Ascending aorta (tissue), 2 donors: Measurements from ENCODE around the gene PCBP3. TPM values are rescaled to one million over a fixed set of nuclear protein-coding genes. Genes with fewer than 3 reads are reported as not detected.
A peak's percentile ranks its signal among the peaks of the same experiment; 100 is the strongest.

Source experiments
- DNase-seq, 2 donors: peaks; one replicate each; pipeline ENCODE4 v3.0.0-alpha.2; 2019; ENCODE audit warnings: low spot score in 2 of 2
- H3K27ac ChIP-seq, 2 donors: fragments of 200-600 bp; sonication (generic); one replicate each; pipeline ENCODE4 v1.5.1; 2016 to 2017; ENCODE audit warnings: mild to moderate bottlenecking in 1 of 2
- H3K27me3 ChIP-seq: fragments of 200-600 bp; sonication (generic); one replicate; pipeline ENCODE4 v1.5.1; 2017
- H3K36me3 ChIP-seq, 2 donors: fragments of 200-600 bp; sonication (generic); one replicate each; pipeline ENCODE4 v1.5.1; 2016
- H3K4me1 ChIP-seq, 2 donors: fragments of 200-600 bp; sonication (generic); one replicate each; pipeline ENCODE4 v1.5.1; 2016 to 2017; ENCODE audit warnings: mild to moderate bottlenecking in 1 of 2
- H3K4me3 ChIP-seq, 2 donors: fragments of 200-600 bp; sonication (generic); one replicate each; pipeline ENCODE4 v1.5.1; 2016 to 2017; ENCODE audit warnings: mild to moderate bottlenecking in 1 of 2
- H3K9me3 ChIP-seq, 2 donors: fragments of 200-600 bp; sonication (generic); one replicate each; pipeline ENCODE4 v1.5.1; 2016
- intact Hi-C: fragments of 100-400 bp; cut with DNase I; formaldehyde crosslinking; loops from one replicate; pipeline ENCODE4 v1.15.1; 2023
- total RNA-seq: library from RNA; depleted of rRNA; stranded (reverse); fragments of >200 nt; gene quantifications from one replicate; pipeline ENCODE4 v1.1.0, GENCODE V29; 2016
- TF ChIP-seq, protein P1 (sequence below), 3 experiments: fragments of 200-600 bp in 2 of 3; fragments of 450-650 bp in 1 of 3; sonication (generic) in 2 of 3; IDR thresholded peaks; one replicate each; pipeline ENCODE4 v1.5.1; 2016 to 2019; ENCODE audit warnings: antibody characterized with exemption in 3 of 3, mild to moderate bottlenecking in 1 of 3, moderate library complexity in 1 of 3

PCBP3 gene
- total RNA-seq, 1 donor from 2014 or later: not detected

GRCh38 chr21:45860493-45861155 lies 217.1 kb downstream of the PCBP3 start:
- intact Hi-C loops: no loop called here
- peak in 1 of 2 donors; percentile 53 for DNase-seq
- no peaks in the 10 kb centered on the region for H3K27me3 ChIP-seq
- TF ChIP-seq, protein P1, sequence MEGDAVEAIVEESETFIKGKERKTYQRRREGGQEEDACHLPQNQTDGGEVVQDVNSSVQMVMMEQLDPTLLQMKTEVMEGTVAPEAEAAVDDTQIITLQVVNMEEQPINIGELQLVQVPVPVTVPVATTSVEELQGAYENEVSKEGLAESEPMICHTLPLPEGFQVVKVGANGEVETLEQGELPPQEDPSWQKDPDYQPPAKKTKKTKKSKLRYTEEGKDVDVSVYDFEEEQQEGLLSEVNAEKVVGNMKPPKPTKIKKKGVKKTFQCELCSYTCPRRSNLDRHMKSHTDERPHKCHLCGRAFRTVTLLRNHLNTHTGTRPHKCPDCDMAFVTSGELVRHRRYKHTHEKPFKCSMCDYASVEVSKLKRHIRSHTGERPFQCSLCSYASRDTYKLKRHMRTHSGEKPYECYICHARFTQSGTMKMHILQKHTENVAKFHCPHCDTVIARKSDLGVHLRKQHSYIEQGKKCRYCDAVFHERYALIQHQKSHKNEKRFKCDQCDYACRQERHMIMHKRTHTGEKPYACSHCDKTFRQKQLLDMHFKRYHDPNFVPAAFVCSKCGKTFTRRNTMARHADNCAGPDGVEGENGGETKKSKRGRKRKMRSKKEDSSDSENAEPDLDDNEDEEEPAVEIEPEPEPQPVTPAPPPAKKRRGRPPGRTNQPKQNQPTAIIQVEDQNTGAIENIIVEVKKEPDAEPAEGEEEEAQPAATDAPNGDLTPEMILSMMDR (IDR thresholded peaks at IDR 0.05): no peak
- H3K27ac ChIP-seq: no peak overlapping the region
- H3K4me1 ChIP-seq: no peaks in the 10 kb centered on the region
- no peaks in the 10 kb centered on the region for H3K36me3 ChIP-seq
- no peak overlapping the region for H3K4me3 ChIP-seq
- no peaks in the 10 kb centered on the region for H3K9me3 ChIP-seq

GRCh38 chr21:45861156-45861870 lies 217.8 kb downstream of the PCBP3 start:
- H3K27ac ChIP-seq: no peak overlapping the region
- DNase-seq: peak in 1 of 2 donors; percentile 18

GRCh38 chr21:45862543-45863207 lies 219.2 kb downstream of the PCBP3 start:
- no peak for DNase-seq
- H3K4me1 ChIP-seq: no peaks in the 10 kb centered on the region
- intact Hi-C loops: no loop called here
- H3K36me3 ChIP-seq: no peaks in the 10 kb centered on the region
- H3K27ac ChIP-seq: no peak overlapping the region
- no peaks in the 10 kb centered on the region for H3K27me3 ChIP-seq
- no peak overlapping the region for H3K4me3 ChIP-seq
- TF ChIP-seq, protein P1 (IDR thresholded peaks at IDR 0.05): no peak
- H3K9me3 ChIP-seq: no peaks in the 10 kb centered on the region

More at GRCh38 chr21:45861156-45861870, 217.8 kb downstream of the PCBP3 start:
- Histone ChIP-seq H3K9me3 (no peaks in the 10 kb centered on the region), H3K36me3 (no peaks in the 10 kb centered on the region), H3K4me3 (no peak overlapping the region), H3K4me1 (no peaks in the 10 kb centered on the region), H3K27me3 (no peaks in the 10 kb centered on the region)
- intact Hi-C loops: no loop called here
- TF ChIP-seq, protein P1 (IDR thresholded peaks at IDR 0.05): no peak

DNA sequence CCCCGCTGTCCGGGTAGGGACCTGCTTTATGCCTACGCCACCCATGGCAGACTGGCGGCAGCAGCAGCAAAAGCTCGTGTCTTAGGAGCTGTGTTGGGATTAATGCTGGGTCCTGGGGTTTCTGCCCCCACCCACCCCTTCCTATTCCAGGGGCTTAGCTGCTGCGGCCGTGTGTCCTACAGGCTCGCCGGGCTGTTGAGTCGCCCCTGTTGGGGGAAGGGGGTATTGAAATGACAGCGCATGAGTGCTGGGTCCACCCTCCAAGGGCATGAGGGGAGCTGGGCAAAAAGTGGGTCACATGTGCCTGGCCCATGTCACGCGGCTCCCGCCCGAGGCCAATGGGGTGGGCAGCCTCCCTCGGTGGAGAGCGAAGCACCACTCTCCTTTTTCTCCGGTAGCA lies 219.7 kb downstream of the PCBP3 start:
- TF ChIP-seq, protein P1 (IDR thresholded peaks at IDR 0.05): no peak
- Histone ChIP-seq H3K4me3 (no peak overlapping the region), H3K4me1 (no peaks in the 10 kb centered on the region), H3K9me3 (no peaks in the 10 kb centered on the region), H3K27me3 (no peaks in the 10 kb centered on the region), H3K27ac (no peak overlapping the region), H3K36me3 (no peaks in the 10 kb centered on the region)
- DNase-seq: peak in 1 of 2 donors; percentile 46
- intact Hi-C loops: no loop called here

- TF ChIP-seq, protein P1 (IDR thresholded peaks at IDR 0.05): no peak
- H3K4me3 ChIP-seq: no peak overlapping the region
- intact Hi-C loops: no loop called here
- no peaks in the 10 kb centered on the region for H3K9me3 ChIP-seq
- peak in 1 of 2 donors; percentile 41 for DNase-seq
- no peaks in the 10 kb centered on the region for H3K27me3 ChIP-seq
- no peaks in the 10 kb centered on the region for H3K4me1 ChIP-seq
- no peak overlapping the region for H3K27ac ChIP-seq
- H3K36me3 ChIP-seq: no peaks in the 10 kb centered on the region
Observed at GRCh38 chr21:45863751-45864150, 220.2 kb downstream of the PCBP3 start.
